Measurements from ENCODE around the gene IFNA17. TPM values are rescaled to one million over a fixed set of nuclear protein-coding genes. Genes with fewer than 3 reads are reported as not detected.
A peak's percentile ranks its signal among the peaks of the same experiment; 100 is the strongest.
"Not testable (repeated sequence)": the region's sequence is repeated elsewhere in the genome, so short reads cannot be mapped to it uniquely, and the experiment has no call there.

The IFNA17 gene
- polyA plus RNA-seq, 3 donors = not detected

DNA sequence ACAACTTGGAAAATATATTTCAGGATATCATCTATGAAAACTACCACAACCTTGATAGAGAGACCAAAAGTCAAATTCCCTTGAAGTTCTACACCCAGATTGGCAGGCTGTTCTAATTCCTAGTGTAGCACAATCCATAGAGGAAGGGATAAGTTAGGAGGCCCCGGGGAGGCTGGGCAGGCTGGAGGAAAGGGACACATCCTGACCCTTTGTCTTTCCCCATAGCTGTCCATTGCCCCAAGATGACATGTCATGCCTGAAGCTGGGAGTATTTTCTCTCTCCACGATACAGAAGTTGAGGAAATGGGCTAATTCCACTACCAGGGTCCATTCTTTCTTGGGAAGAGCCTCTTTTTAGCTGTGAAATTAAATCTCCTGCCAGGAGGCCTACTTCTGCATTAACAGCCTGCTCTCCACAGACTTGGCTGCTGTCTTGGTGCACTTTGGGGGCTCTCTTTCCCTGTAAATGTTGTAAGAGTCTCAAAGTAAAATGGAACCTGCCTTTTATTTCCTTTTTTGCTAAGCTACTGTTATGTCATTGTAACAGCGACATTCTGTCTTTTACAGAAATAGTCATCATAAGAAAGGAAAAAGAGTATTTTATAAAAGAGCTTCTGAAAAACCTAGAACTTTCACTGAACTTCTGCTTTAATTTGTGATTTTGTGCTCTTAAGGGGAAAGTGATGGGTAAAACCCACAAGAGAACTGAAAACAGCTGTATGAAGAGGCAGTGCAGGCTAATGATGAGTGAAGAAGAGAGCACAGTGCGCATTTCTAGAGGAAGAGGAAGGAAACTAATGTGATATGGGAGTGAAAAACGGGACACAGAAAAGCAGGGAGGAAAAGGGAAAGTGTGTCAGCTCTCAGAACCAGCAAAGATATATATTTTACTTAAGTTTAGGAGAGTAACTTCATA, 14.4 kb downstream of the IFNA17 start:
- DNase-seq (ENCODE audit: extremely low read depth in 1 of 11, low read depth in 9 of 11, low spot score in 4 of 11) = not testable (repeated sequence)

- not testable (repeated sequence) for DNase-seq (ENCODE audit: extremely low read depth in 1 of 11, low read depth in 9 of 11, low spot score in 4 of 11)
These were observed 15.9 kb downstream of the IFNA17 start for GRCh38 chr9:21212160-21212559.

DNA sequence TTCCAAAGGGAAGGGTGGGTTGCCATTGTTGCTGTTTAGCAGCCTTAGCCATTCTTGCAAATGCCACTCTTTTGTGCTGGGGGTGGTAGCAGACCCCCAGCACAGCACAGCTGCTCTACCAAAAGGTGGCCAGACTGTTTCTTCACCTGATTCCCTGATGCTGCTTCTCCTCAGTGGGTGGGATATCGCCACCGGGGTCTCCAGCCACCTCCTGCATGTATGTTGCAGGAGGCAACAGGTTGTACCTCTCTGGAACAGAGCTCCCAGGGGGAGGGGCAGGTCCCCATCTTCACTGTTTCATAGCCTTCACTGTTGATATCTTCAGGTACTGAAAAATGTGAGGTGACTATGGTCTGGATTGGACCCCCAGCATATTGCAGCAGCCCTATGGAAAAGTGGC, 17.2 kb downstream of the IFNA17 start:
- DNase-seq (ENCODE audit: extremely low read depth in 1 of 11, low read depth in 9 of 11, low spot score in 4 of 11) = not testable (repeated sequence)

DNA sequence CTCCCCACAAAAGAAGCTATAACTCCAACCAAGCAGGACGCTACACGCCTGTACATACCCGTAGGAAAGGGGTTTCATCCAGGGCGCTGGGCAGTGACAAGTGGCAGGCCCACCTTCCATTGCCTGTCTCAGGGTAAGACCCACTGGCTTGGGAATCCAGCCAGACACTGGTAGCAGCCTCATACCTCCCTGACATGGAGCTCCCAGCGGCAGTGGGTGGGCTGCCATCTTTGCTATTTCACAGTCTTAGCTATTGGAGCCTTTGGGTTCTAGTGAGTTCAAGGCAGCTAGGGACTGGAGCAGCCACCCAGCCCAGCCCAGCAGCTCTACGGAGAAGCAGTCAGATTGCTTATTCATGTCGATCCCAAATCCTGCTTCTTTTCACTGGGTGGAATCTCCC, 17.7 kb downstream of the IFNA17 start:
- no peak for DNase-seq (ENCODE audit: extremely low read depth in 1 of 11, low read depth in 9 of 11, low spot score in 4 of 11)

GRCh38 chr9:21207043-21207442, 21.0 kb downstream of the IFNA17 start, which contains the start of gene IFNA10:
Gene IFNA10 (minus strand): TSS chr9:21207143. CDS start chr9:21207097, 46 bp downstream.
- not testable (repeated sequence) for DNase-seq (ENCODE audit: extremely low read depth in 1 of 11, low read depth in 9 of 11, low spot score in 4 of 11)

GRCh38 chr9:21205204-21205603, 22.8 kb downstream of the IFNA17 start:
- no peak for DNase-seq (ENCODE audit: extremely low read depth in 1 of 11, low read depth in 9 of 11, low spot score in 4 of 11)

GRCh38 chr9:21202105-21202504, 25.9 kb downstream of the IFNA17 start, which contains the start of gene IFNA7:
Gene IFNA7 (minus strand): TSS chr9:21202205. CDS start chr9:21202165, 40 bp downstream.
- not testable (repeated sequence) for DNase-seq (ENCODE audit: extremely low read depth in 1 of 11, low read depth in 9 of 11, low spot score in 4 of 11)

DNA sequence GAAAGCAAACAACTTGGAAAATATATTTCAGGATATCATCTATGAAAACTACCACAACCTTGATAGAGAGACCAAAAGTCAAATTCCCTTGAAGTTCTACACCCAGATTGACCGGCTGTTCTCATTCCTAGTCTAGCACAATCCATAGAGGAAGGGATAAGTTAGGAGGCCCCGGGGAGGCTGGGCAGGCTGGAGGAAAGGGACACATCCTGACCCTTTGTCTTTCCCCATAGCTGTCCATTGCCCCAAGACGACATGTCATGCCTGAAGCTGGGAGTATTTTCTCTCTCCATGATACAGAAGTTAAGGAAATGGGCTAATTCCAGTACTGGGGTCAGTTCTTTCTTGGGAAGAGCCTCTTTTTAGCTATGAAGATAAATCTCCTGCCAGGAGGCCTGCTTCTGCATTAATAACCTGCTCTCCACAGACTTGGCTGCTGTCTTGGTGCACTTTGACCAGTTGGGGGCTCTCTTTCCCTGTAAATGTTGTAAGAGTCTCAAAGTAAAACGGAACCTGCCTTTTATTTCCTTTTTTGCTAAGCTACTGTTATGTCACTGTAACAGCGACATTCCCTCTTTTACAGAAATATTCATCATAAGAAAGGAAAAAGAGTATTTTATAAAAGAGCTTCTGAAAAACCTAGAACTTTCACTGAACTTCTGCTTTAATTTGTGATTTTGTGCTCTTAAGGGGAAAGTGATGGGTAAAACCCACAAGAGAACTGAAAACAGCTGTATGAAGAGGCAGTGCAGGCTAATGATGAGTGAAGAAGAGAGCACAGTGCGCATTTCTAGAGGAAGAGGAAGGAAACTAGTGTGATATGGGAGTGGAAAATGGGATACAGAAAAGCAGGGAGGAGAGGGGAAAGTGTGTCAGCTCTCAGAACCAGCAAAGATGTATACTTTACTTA, 32.9 kb downstream of the IFNA17 start:
- peak in 1 of 11 donors; percentile 1 for DNase-seq (ENCODE audit: extremely low read depth in 1 of 11, low read depth in 9 of 11, low spot score in 4 of 11)

DNA sequence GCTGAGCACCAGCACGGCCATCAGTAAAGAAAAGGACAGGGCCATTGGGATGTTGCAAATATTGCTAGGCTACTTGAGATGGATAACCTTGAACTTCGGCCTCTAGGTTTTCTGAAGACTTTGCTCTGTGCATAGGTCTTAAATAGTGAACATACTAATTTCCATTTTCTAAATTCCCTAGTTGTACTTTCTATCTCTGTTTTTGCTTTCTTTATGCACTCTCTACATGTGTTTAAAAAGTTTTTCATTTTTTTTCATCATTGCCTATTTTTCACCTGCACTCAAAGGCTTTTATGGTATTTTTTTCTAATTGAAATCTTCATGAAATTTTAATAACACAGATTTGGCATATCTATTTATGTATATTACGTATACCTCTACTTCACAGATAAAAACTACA, 40.5 kb downstream of the IFNA17 start, which contains the start of gene IFNA4:
Gene IFNA4 (minus strand): TSS at position 101 of the 400 bp plus-strand sequence. CDS start 56 bp downstream, at position 45.
- not testable (repeated sequence) for DNase-seq (ENCODE audit: extremely low read depth in 1 of 11, low read depth in 9 of 11, low spot score in 4 of 11)

DNA sequence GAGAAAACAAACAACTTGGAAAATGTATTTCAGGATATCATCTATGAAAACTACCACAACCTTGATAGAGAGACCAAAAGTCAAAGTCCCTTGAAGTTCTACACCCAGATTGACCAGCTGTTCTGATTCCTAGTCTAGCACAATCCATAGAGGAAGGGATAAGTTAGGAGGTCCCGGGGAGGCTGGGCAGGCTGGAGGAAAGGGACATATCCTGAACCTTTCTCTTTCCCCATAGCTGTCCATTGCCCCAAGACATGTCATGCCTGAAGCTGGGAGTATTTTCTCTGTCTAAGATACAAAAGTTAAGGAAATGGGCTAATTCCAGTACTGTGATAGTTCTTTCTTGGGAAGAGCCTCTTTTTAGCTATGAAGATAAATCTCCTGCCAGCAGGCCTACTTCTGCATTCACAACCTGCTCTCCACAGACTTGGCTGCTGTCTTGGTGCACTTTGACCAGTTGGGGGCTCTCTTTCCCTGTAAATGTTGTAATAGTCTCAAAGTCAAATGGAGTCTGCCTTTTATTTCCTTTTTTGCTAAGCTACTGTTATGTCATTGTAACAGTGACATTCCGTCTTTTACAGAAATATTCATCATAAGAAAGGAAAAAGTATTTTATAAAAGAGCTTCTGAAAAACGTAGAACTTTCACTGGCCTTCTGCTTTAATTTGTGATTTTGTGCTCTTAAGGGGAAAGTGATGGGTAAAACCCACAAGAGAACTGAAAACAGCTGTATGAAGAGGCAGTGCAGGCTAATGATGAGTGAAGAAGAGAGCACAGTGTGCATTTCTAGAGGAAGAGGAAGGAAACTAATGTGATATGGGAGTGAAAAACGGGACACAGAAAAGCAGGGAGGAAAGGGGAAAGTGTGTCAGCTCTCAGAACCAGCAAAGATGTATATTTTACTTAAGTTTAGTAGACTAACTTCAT, 44.9 kb downstream of the IFNA17 start:
- not testable (repeated sequence) for DNase-seq (ENCODE audit: extremely low read depth in 1 of 11, low read depth in 9 of 11, low spot score in 4 of 11)

Other genes starting within 250 kb of the IFNA17 start
- gene HACD4, start 196.6 kb downstream of the IFNA17 start, polyA plus RNA-seq (ENCODE audit: insufficient read length in 3 of 3) = 1 to 10 TPM; 2.8 to 3.3 (median 2.9) TPM
- gene IFNB1, start 150.3 kb downstream of the IFNA17 start, polyA plus RNA-seq (ENCODE audit: insufficient read length in 3 of 3) = not detected
- gene IFNW1, start 86.4 kb downstream of the IFNA17 start, polyA plus RNA-seq (ENCODE audit: insufficient read length in 3 of 3) = not detected
- not detected for gene IFNA21, start 61.6 kb downstream of the IFNA17 start, polyA plus RNA-seq (ENCODE audit: insufficient read length in 3 of 3)
- gene IFNA4, start 40.6 kb downstream of the IFNA17 start, polyA plus RNA-seq (ENCODE audit: insufficient read length in 3 of 3) = not detected
- gene IFNA7, start 26.0 kb downstream of the IFNA17 start, polyA plus RNA-seq (ENCODE audit: insufficient read length in 3 of 3) = not detected
- not detected for gene IFNA10, start 21.1 kb downstream of the IFNA17 start, polyA plus RNA-seq (ENCODE audit: insufficient read length in 3 of 3)
- not detected for gene IFNA16, start 10.9 kb downstream of the IFNA17 start, polyA plus RNA-seq (ENCODE audit: insufficient read length in 3 of 3)
- gene IFNA14, start 11.8 kb upstream of the IFNA17 start, polyA plus RNA-seq (ENCODE audit: insufficient read length in 3 of 3) = not detected
- not detected for gene IFNA5, start 77.1 kb upstream of the IFNA17 start, polyA plus RNA-seq (ENCODE audit: insufficient read length in 3 of 3)
- 10 to 100 TPM; 43.6 to 53.2 (median 48.8) TPM for gene KLHL9, start 107.2 kb upstream of the IFNA17 start, polyA plus RNA-seq (ENCODE audit: insufficient read length in 3 of 3)
- not detected for gene IFNA6, start 122.7 kb upstream of the IFNA17 start, polyA plus RNA-seq (ENCODE audit: insufficient read length in 3 of 3)
- not detected for gene IFNA13, start 139.8 kb upstream of the IFNA17 start, polyA plus RNA-seq (ENCODE audit: insufficient read length in 3 of 3)
- gene IFNA2, start 157.2 kb upstream of the IFNA17 start, polyA plus RNA-seq (ENCODE audit: insufficient read length in 3 of 3) = not detected
- not detected for gene IFNA8, start 180.9 kb upstream of the IFNA17 start, polyA plus RNA-seq (ENCODE audit: insufficient read length in 3 of 3)
- gene IFNA1, start 212.2 kb upstream of the IFNA17 start, polyA plus RNA-seq (ENCODE audit: insufficient read length in 3 of 3) = not detected